Measurements from ENCODE around the gene INPP5B.

DNA sequence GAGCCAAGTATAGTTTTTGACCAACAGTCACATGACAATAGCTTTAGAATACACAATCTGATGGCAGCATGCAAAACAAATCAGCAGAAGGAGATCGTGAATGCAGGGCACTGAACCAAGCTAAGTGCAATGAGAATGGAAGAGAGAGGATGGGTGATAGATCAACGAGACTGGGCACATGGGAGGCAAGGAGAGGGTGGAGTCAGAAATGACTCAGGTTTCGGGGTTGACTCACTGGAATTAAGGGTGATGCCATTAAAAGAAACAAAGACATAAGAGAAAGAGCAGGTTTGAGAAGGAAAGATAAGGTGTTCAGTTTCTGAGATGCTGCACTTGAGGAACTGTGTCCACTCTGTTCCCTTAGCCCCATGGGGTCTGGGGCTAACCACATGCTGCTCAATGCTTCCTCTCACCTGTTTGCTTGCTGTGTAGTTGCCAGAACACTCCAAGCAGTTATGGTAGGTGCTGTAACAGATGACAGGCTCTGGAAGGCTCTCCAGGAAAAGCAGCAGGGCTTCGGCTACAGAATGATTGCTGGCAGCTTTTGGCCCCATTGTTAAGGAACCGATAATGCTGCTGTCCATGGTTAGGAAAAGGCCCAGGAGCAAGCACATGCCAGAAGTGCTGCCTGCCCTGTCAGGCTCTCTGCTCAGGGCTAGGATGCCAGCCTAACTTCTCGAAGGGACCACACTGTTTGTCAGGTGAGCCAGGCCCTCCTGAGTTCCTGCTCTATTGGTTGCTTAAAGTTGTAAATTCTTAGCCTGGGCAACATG is 81.3 kb downstream of the INPP5B start:
- TF ChIP-seq, protein P1, sequence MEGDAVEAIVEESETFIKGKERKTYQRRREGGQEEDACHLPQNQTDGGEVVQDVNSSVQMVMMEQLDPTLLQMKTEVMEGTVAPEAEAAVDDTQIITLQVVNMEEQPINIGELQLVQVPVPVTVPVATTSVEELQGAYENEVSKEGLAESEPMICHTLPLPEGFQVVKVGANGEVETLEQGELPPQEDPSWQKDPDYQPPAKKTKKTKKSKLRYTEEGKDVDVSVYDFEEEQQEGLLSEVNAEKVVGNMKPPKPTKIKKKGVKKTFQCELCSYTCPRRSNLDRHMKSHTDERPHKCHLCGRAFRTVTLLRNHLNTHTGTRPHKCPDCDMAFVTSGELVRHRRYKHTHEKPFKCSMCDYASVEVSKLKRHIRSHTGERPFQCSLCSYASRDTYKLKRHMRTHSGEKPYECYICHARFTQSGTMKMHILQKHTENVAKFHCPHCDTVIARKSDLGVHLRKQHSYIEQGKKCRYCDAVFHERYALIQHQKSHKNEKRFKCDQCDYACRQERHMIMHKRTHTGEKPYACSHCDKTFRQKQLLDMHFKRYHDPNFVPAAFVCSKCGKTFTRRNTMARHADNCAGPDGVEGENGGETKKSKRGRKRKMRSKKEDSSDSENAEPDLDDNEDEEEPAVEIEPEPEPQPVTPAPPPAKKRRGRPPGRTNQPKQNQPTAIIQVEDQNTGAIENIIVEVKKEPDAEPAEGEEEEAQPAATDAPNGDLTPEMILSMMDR (conservative IDR thresholded peaks at IDR 0.05; ENCODE audit: low read depth, low read length) = no peak
- TF ChIP-seq EZH2 (IDR thresholded peaks at IDR 0.05; ENCODE audit: low read length, unreplicated experiment) (no peak), EZH2phosphoT487 (IDR thresholded peaks at IDR 0.05; ENCODE audit: borderline replicate concordance, low read length) (no peak)

Measured in PC-3 (cell line).